NCI-H69 (cell line): ENCODE measurements around the gene NHLRC1.

Experiments
- DNase-seq: peaks from one replicate; lab custom pipeline; 2025; lab: John Stamatoyannopoulos, UW

Gene NHLRC1

GRCh38 chr6:18138906-18139305, 16.4 kb upstream of the NHLRC1 start:
- no peak for DNase-seq

GRCh38 chr6:18136260-18136659, 13.8 kb upstream of the NHLRC1 start:
- DNase-seq, result no peak

GRCh38 chr6:18135171-18135570, 12.7 kb upstream of the NHLRC1 start:
- DNase-seq, result no peak

- no peak for DNase-seq
These were observed 9.9 kb upstream of the NHLRC1 start for GRCh38 chr6:18132346-18132745.

- DNase-seq, result no peak
These were observed 3.6 kb upstream of the NHLRC1 start for GRCh38 chr6:18126121-18126520.

GRCh38 chr6:18121580-18122127, 823 bp downstream of the NHLRC1 start:
- DNase-seq, result peak; percentile 22

- no peak for DNase-seq
These were observed 3.2 kb downstream of the NHLRC1 start for GRCh38 chr6:18119236-18119635.

- DNase-seq, result peak; percentile 64
These were observed 4.1 kb downstream of the NHLRC1 start for GRCh38 chr6:18118330-18118729.

GRCh38 chr6:18117136-18117535, 5.3 kb downstream of the NHLRC1 start:
- no peak for DNase-seq

GRCh38 chr6:18115356-18115755, 7.1 kb downstream of the NHLRC1 start:
- no peak for DNase-seq

- no peak for DNase-seq
These were observed 12.3 kb downstream of the NHLRC1 start for GRCh38 chr6:18110162-18110561.

- no peak for DNase-seq
These were observed 15.4 kb downstream of the NHLRC1 start for GRCh38 chr6:18107061-18107460.

- DNase-seq, result no peak
These were observed 19.5 kb downstream of the NHLRC1 start for GRCh38 chr6:18102783-18103509.

- DNase-seq, result peak; percentile 14
These were observed 20.6 kb downstream of the NHLRC1 start for GRCh38 chr6:18101873-18102272.

GRCh38 chr6:18101271-18101670, 21.2 kb downstream of the NHLRC1 start:
- no peak for DNase-seq

- DNase-seq, result no peak
These were observed 22.2 kb downstream of the NHLRC1 start for GRCh38 chr6:18100296-18100695.

- DNase-seq, result no peak
These were observed 23.0 kb downstream of the NHLRC1 start for GRCh38 chr6:18099511-18099910.

- no peak for DNase-seq
These were observed 26.1 kb downstream of the NHLRC1 start for GRCh38 chr6:18096423-18096822.

- DNase-seq, result no peak
These were observed 31.1 kb downstream of the NHLRC1 start for GRCh38 chr6:18091382-18091781.

- DNase-seq, result no peak
These were observed 32.1 kb downstream of the NHLRC1 start for GRCh38 chr6:18090349-18090786.

- no peak for DNase-seq
These were observed 33.8 kb downstream of the NHLRC1 start for GRCh38 chr6:18088419-18089296.

- DNase-seq, result no peak
These were observed 34.9 kb downstream of the NHLRC1 start for GRCh38 chr6:18087396-18088165.
